H1 (cell line): Measurements from ENCODE around the gene NME8. TPM values are rescaled to one million over a fixed set of nuclear protein-coding genes. Genes with fewer than 3 reads are reported as not detected.

Experiments
- CBX8 ChIP-seq: fragments of 300-800, 300-1000 bp; sonication (generic); IDR thresholded peaks from 2 replicates; pipeline ENCODE4 v1.7.1; 2016; ENCODE audit warnings: low read depth, low read length, borderline replicate concordance
- CHD2 ChIP-seq: IDR thresholded peaks from 2 replicates; pipeline ENCODE4 v1.6.1; 2012; ENCODE audit warnings: low read length, improper control_type of control experiment
- NRF1 ChIP-seq: IDR thresholded peaks from 2 replicates; pipeline ENCODE4 v1.6.1; 2011; ENCODE audit warnings: mild to moderate bottlenecking, low read depth, low read length, improper control_type of control experiment
- POLR2AphosphoS5 ChIP-seq: IDR thresholded peaks from 2 replicates; pipeline ENCODE4 v1.6.1; 2011; ENCODE audit warnings: low read depth, low read length
- SRF ChIP-seq: IDR thresholded peaks from 2 replicates; pipeline ENCODE4 v1.6.1; 2011; ENCODE audit warnings: mild to moderate bottlenecking, low read depth, low read length, moderate library complexity
- TAF7 ChIP-seq: optimal IDR thresholded peaks from 2 replicates; pipeline ENCODE3; 2011; ENCODE audit warnings: low read depth, mild to moderate bottlenecking, inconsistent platforms, low read length, moderate library complexity, borderline replicate concordance
- polyA plus RNA-seq, 7 experiments: library from polyadenylated mRNA; depleted of rRNA in 3 of 7; stranded (reverse) in 5 of 7; unstranded in 2 of 7; fragments of >200 nt in 5 of 7; fragments of 200-250 nt in 2 of 7; gene quantifications; 1 replicate in 5 of 7; 2 replicates in 1 of 7; 4 replicates in 1 of 7; pipeline versions ENCODE4 v1.2.1 to v1.2.3, GENCODE V29; 2011 to 2013; ENCODE audit warnings: missing spikeins in 2 of 7, mixed read lengths in 2 of 7
- total RNA-seq: library from RNA; stranded (reverse); fragmentation: NEBNext Ultra II Directional; extraction: Animal tissue kit (Norgen Biotek cat#: 25700); gene quantifications from 2 replicates; pipeline ENCODE4 v1.2.1, GENCODE V29; 2021
- TF ChIP-seq, protein P1 (sequence below): IDR thresholded peaks from 2 replicates; pipeline ENCODE4 v1.6.1; 2011; ENCODE audit warnings: low read depth, mild to moderate bottlenecking, low read length; ENCODE audit not compliant: insufficient read depth

The NME8 gene
- total and polyA plus RNA-seq, 2 of the 8 experiments (the other 6 are each of a cell fraction or from before 2014, with no cell fraction given) = 0.22 to 0.44 TPM

DNA sequence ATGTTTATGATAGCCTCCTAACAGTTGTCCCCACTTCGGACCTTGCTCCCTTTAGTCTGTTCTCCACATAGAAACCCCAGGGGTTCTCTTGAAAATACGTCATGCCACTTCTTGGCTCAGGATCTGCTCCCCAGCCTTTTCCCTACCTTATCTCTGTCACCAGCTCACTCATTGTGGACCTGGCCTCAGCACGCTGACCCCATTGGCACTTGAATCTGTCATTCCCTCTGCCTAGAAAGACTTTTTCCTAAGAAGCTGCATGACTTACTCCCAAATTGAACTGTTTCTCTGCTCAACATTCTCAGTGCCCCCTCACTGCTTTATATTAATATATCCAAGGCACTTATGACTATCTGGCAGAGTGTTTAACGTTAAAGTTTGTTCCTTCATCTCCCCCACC is 80.5 kb downstream of the NME8 start (continued):
- TF ChIP-seq, protein P1, sequence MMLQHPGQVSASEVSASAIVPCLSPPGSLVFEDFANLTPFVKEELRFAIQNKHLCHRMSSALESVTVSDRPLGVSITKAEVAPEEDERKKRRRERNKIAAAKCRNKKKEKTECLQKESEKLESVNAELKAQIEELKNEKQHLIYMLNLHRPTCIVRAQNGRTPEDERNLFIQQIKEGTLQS = no peak
- TF ChIP-seq TAF7 = no peak
- no peak for TF ChIP-seq SRF
- TF ChIP-seq CBX8 = no peak
- TF ChIP-seq CHD2 = no peak
- no peak for TF ChIP-seq POLR2AphosphoS5
- no peak for TF ChIP-seq NRF1
